Measurements from ENCODE around the gene CASKIN1. TPM values are rescaled to one million over a fixed set of nuclear protein-coding genes. Genes with fewer than 3 reads are reported as not detected.

The CASKIN1 gene
- total and polyA plus RNA-seq, 10 donors: 0.24 to 0.32 (median 0.30) TPM; not detected in 7

DNA sequence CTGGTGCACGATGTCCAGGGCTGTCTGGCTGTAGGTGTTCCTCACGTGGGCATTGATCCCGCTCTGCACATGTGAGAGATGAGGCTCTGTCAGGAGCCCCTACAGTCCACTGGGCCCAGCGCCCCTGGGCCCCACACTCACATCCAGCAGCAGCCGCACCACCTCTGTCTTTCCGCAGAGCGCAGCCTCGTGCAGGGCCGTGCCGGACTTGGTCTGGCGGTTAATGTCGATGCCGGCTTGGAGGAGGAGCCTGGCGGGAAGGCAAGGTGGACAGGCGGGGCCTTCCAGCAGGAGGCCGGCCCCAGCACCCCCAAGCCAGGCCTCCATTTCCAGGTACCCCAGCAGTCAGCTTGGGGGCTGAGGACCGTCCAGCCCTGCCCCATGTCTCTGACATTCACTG is 9.2 kb downstream of the CASKIN1 start:
- intact Hi-C loops (cut with DNase I; ENCODE audit: low total_unique reads): no loop called here
- H3K36me3 ChIP-seq: no peaks in the 10 kb centered on the region
- H3K9me3 ChIP-seq: no peaks in the 10 kb centered on the region
- DNase-seq: no peak
- H3K4me1 ChIP-seq: no peaks in the 10 kb centered on the region
- no peak overlapping the region for H3K27ac ChIP-seq
- no peak overlapping the region for H3K4me3 ChIP-seq
- no peak for TF ChIP-seq POLR2AphosphoS5 (IDR thresholded peaks at IDR 0.05)
- TF ChIP-seq, protein P1, sequence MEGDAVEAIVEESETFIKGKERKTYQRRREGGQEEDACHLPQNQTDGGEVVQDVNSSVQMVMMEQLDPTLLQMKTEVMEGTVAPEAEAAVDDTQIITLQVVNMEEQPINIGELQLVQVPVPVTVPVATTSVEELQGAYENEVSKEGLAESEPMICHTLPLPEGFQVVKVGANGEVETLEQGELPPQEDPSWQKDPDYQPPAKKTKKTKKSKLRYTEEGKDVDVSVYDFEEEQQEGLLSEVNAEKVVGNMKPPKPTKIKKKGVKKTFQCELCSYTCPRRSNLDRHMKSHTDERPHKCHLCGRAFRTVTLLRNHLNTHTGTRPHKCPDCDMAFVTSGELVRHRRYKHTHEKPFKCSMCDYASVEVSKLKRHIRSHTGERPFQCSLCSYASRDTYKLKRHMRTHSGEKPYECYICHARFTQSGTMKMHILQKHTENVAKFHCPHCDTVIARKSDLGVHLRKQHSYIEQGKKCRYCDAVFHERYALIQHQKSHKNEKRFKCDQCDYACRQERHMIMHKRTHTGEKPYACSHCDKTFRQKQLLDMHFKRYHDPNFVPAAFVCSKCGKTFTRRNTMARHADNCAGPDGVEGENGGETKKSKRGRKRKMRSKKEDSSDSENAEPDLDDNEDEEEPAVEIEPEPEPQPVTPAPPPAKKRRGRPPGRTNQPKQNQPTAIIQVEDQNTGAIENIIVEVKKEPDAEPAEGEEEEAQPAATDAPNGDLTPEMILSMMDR (IDR thresholded peaks at IDR 0.05 in 8 of 11, conservative IDR thresholded peaks at IDR 0.05 in 3 of 11): no peak
- no peak for TF ChIP-seq POLR2A (IDR thresholded peaks at IDR 0.05)
- no peaks in the 10 kb centered on the region for H3K27me3 ChIP-seq (replicated peaks in 1 of 7)
- 74 to 88% (median 82%) methylated on average over 16 to 17 of the region's 17 CpGs for WGBS, 5 donors

DNA sequence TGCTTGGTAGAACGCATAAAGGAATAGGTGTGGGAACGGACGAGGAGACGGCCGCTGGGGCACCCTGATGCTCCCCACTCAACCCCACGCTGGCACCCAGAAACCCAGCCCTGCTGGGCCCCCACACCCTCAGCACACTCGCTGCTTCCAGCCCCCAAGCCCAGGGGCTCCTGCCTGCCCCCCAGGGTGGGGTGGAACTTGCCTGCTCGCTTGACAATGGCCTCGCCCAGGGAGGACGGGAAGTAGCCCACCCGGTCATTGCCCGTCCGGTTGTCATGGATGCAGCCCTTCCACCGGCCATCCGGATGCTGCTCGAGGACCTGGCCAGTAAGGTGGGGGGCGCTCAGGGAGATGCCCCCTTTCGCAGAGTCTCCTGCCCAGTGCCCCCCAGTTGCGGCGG is 9.9 kb downstream of the CASKIN1 start:
- TF ChIP-seq, protein P1 (IDR thresholded peaks at IDR 0.05 in 8 of 11, conservative IDR thresholded peaks at IDR 0.05 in 3 of 11): no peak
- TF ChIP-seq POLR2A (IDR thresholded peaks at IDR 0.05): no peak
- no peak for TF ChIP-seq POLR2AphosphoS5 (IDR thresholded peaks at IDR 0.05)
- Histone ChIP-seq H3K27ac (no peak overlapping the region), H3K4me1 (no peaks in the 10 kb centered on the region), H3K4me3 (no peak overlapping the region), H3K27me3 (replicated peaks in 1 of 7) (no peaks in the 10 kb centered on the region), H3K36me3 (no peaks in the 10 kb centered on the region), H3K9me3 (no peaks in the 10 kb centered on the region)
- DNase-seq: no peak
- 83 to 87% (median 86%) methylated on average over 8 to 20 of the region's 20 CpGs for WGBS, 5 donors
- intact Hi-C loops (cut with DNase I; ENCODE audit: low total_unique reads): no loop called here

DNA sequence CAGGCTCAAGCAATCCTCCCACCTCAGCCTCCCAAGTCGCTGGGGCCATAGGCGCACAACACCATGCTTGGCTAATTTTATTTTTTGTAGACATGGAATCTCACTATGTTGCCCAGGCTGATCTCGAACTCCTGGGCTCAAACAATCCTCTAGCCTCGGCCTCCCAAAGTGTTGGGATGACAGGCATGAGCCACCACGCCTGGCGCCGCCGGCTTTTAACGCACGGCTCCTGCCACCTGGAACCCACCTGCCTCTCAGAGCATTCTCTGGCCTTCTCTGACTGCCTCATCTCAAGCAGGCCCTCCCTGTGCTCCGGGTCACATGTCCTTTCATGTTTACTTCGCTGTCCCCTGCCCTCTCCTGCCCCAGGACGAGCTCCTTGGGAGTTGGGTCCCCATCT is 10.3 kb downstream of the CASKIN1 start:
- Histone ChIP-seq H3K4me1 (no peaks in the 10 kb centered on the region), H3K4me3 (no peak overlapping the region), H3K27ac (no peak overlapping the region), H3K9me3 (no peaks in the 10 kb centered on the region), H3K27me3 (replicated peaks in 1 of 7) (no peaks in the 10 kb centered on the region), H3K36me3 (no peaks in the 10 kb centered on the region)
- intact Hi-C loops (cut with DNase I; ENCODE audit: low total_unique reads): no loop called here
- WGBS, 5 donors: 88 to 93% (median 89%) methylated on average over 13 of the region's 13 CpGs
- TF ChIP-seq POLR2A (IDR thresholded peaks at IDR 0.05) (no peak), POLR2AphosphoS5 (IDR thresholded peaks at IDR 0.05) (no peak)
- TF ChIP-seq, protein P1 (IDR thresholded peaks at IDR 0.05 in 8 of 11, conservative IDR thresholded peaks at IDR 0.05 in 3 of 11): no peak
- DNase-seq: no peak

DNA sequence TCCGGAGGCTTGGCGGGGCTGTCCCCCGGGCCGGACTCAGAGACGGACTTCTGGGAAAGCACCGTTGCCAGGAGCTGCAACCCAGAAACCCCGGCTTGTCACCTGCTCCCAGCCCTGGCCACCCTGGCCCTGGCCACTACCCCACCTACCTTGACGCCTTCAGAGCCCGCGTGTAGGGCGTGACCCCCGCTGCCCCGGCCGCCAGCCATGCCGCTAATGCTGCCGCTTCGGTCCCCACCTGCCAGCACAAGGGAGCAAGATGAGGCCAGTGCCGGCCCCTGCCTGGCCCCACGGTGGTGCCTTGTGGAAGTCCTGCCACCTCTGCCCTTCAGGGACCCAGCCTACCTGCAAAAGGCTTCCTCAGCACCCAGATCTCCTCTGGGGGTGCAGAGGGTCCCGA is 11.4 kb downstream of the CASKIN1 start:
- H3K27me3 ChIP-seq (replicated peaks in 1 of 7): no peaks in the 10 kb centered on the region
- no peaks in the 10 kb centered on the region for H3K36me3 ChIP-seq
- H3K27ac ChIP-seq: no peak overlapping the region
- intact Hi-C loops (cut with DNase I; ENCODE audit: low total_unique reads): no loop called here
- no peak for DNase-seq
- no peaks in the 10 kb centered on the region for H3K9me3 ChIP-seq
- 80 to 89% (median 84%) methylated on average over 4 to 20 of the region's 20 CpGs for WGBS, 5 donors
- TF ChIP-seq, protein P1 (IDR thresholded peaks at IDR 0.05 in 8 of 11, conservative IDR thresholded peaks at IDR 0.05 in 3 of 11): no peak
- TF ChIP-seq POLR2AphosphoS5 (IDR thresholded peaks at IDR 0.05): no peak
- TF ChIP-seq POLR2A (IDR thresholded peaks at IDR 0.05): no peak
- no peak overlapping the region for H3K4me3 ChIP-seq
- no peaks in the 10 kb centered on the region for H3K4me1 ChIP-seq

Data from spleen (tissue), 11 donors.